ENCODE data around the gene SYNPR. TPM values are rescaled to one million over a fixed set of nuclear protein-coding genes. Genes with fewer than 3 reads are reported as not detected.

The SYNPR gene
- total RNA-seq, 1 donor from 2014 or later = not detected

DNA sequence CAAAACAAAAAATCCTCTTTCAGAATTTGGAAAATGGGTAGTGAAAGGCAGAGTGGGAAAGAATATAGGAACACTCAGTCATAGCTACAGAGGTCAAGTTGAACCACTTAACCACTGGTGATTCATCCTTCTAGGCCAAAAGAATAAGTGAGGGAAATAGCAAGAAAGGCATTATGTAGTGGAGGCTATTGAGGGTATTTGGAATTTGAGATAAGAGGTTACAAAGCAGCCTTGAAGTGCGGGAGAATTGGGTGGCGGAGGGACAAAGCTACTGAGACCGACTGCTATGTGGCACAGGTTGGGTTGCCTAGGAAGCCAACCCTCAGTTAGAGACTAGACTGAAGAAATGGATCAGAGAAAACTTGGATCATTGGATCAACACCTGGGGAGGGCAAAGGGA is 109.5 kb downstream of the SYNPR start:
- Mint-ChIP-seq H3K27me3 (ENCODE audit: unreplicated experiment) (no peaks in the 10 kb centered on the region), H3K4me1 (ENCODE audit: unreplicated experiment) (no peaks in the 10 kb centered on the region), H3K36me3 (ENCODE audit: unreplicated experiment) (no peaks in the 10 kb centered on the region), H3K4me3 (ENCODE audit: unreplicated experiment) (no peak overlapping the region), H3K9me3 (ENCODE audit: unreplicated experiment) (no peaks in the 10 kb centered on the region), H3K27ac (ENCODE audit: unreplicated experiment) (no peak overlapping the region)
- TF ChIP-seq, protein P1, sequence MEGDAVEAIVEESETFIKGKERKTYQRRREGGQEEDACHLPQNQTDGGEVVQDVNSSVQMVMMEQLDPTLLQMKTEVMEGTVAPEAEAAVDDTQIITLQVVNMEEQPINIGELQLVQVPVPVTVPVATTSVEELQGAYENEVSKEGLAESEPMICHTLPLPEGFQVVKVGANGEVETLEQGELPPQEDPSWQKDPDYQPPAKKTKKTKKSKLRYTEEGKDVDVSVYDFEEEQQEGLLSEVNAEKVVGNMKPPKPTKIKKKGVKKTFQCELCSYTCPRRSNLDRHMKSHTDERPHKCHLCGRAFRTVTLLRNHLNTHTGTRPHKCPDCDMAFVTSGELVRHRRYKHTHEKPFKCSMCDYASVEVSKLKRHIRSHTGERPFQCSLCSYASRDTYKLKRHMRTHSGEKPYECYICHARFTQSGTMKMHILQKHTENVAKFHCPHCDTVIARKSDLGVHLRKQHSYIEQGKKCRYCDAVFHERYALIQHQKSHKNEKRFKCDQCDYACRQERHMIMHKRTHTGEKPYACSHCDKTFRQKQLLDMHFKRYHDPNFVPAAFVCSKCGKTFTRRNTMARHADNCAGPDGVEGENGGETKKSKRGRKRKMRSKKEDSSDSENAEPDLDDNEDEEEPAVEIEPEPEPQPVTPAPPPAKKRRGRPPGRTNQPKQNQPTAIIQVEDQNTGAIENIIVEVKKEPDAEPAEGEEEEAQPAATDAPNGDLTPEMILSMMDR (IDR thresholded peaks at IDR 0.05) = no peak
- no peak for DNase-seq (ENCODE audit: extremely low spot score, unreplicated experiment)

DNA sequence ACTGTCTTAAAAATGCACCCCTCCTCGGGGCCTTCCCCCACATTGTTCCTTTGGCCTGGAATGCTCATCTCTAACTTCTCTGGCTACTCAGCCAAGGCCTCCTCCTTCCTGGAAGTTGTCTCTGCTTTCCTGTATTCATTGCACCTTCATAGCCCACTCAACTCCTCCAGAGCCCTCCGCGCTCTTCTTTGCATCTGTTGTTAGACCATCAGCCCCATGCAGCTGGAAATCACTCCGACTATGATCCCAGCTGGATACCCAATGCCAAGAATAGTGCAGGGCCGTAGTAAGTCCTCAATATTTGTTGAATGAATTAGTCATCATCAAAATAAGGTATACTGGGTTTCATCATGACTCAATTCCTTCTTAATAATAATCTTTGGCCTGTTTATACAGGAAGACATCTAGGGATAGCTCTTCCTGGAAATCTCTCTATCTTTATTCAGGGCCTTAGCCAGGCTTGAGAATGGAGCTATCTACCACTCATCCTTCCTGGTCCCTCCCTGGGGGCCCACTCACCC is 112.7 kb downstream of the SYNPR start:
- Mint-ChIP-seq H3K27me3 (ENCODE audit: unreplicated experiment) (no peaks in the 10 kb centered on the region), H3K27ac (ENCODE audit: unreplicated experiment) (no peak overlapping the region), H3K4me1 (ENCODE audit: unreplicated experiment) (no peaks in the 10 kb centered on the region), H3K36me3 (ENCODE audit: unreplicated experiment) (no peaks in the 10 kb centered on the region), H3K9me3 (ENCODE audit: unreplicated experiment) (no peaks in the 10 kb centered on the region), H3K4me3 (ENCODE audit: unreplicated experiment) (no peak overlapping the region)
- DNase-seq (ENCODE audit: extremely low spot score, unreplicated experiment) = no peak
- TF ChIP-seq, protein P1 (IDR thresholded peaks at IDR 0.05) = no peak

DNA sequence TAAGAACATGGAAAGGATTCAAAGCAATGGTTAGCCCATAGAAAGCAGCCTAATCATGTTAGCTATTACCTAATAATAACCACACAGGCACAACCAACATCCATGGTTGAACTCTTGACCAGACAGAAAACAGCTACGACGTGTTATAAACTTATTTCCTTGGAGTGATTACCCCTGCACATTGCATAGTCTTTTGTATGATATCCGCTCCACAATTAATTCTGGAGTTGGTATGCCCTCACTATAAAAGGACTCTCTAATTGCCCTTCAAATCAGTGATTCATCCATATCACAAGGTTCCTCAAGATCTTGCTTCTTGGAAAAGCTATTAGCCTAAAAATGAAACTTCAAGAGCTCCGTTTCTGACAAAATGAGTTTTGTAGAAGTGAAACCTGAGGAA is 117.9 kb downstream of the SYNPR start:
- no peaks in the 10 kb centered on the region for H3K4me1 Mint-ChIP-seq (ENCODE audit: unreplicated experiment)
- H3K27me3 Mint-ChIP-seq (ENCODE audit: unreplicated experiment) = no peaks in the 10 kb centered on the region
- TF ChIP-seq, protein P1 (IDR thresholded peaks at IDR 0.05) = no peak
- no peak overlapping the region for H3K4me3 Mint-ChIP-seq (ENCODE audit: unreplicated experiment)
- H3K27ac Mint-ChIP-seq (ENCODE audit: unreplicated experiment) = no peak overlapping the region
- no peak for DNase-seq (ENCODE audit: extremely low spot score, unreplicated experiment)
- no peaks in the 10 kb centered on the region for H3K36me3 Mint-ChIP-seq (ENCODE audit: unreplicated experiment)
- H3K9me3 Mint-ChIP-seq (ENCODE audit: unreplicated experiment) = peaks cover 4% of the 10 kb centered on the region

DNA sequence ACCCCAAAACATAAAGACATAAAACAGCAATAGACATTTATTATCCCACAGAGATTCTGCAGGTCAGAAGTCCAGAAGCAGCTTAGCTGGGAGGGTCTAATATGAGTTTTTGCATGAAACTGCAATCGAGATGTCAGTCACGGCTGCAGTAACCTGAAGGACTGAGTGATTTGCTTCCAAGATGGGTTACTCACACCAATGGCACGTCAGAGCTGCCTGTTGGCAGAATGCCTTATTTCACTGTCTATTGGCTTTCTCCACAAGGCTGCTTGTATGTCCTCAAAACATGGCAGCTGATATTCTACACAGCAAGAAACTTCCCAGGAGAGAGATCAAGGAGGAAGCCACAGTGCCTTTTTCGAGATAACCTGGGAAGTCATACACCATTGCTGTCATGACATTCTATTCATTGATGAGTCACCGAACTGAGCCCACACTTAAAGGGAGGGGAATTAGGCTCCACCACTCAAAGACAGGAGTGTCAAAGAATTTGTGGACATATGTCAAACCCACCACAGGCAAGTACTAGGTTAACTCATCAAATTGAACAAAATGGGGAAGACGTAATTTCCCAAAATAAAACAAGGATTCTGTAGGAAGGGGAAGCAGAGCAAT is 122.2 kb downstream of the SYNPR start:
- Mint-ChIP-seq H3K4me1 (ENCODE audit: unreplicated experiment) (no peaks in the 10 kb centered on the region), H3K4me3 (ENCODE audit: unreplicated experiment) (no peak overlapping the region), H3K9me3 (ENCODE audit: unreplicated experiment) (peaks cover 4% of the 10 kb centered on the region), H3K27me3 (ENCODE audit: unreplicated experiment) (no peaks in the 10 kb centered on the region), H3K36me3 (ENCODE audit: unreplicated experiment) (no peaks in the 10 kb centered on the region), H3K27ac (ENCODE audit: unreplicated experiment) (no peak overlapping the region)
- TF ChIP-seq, protein P1 (IDR thresholded peaks at IDR 0.05) = no peak
- DNase-seq (ENCODE audit: extremely low spot score, unreplicated experiment) = no peak

DNA sequence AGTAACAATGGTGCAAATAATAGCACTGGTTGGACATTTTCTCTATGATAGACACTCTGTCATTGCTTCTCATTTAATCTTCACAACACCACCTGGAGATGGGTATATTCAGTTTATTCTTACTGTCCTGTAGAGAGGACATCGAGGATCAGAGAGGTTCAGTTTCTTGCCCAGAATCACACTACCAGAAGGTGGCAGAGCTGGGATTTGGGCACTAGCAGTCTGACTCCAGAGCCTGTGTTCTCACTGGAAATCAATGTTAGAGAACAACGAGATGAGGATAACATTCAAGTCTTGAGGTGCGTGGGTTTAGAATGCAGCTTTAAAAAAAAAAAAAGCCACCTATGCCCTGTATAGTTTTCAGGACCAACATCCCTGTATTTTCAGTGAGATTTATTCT is 127.8 kb downstream of the SYNPR start:
- TF ChIP-seq, protein P1 (IDR thresholded peaks at IDR 0.05) = no peak
- Mint-ChIP-seq H3K4me3 (ENCODE audit: unreplicated experiment) (no peak overlapping the region), H3K27ac (ENCODE audit: unreplicated experiment) (no peak overlapping the region), H3K36me3 (ENCODE audit: unreplicated experiment) (no peaks in the 10 kb centered on the region), H3K9me3 (ENCODE audit: unreplicated experiment) (no peaks in the 10 kb centered on the region), H3K27me3 (ENCODE audit: unreplicated experiment) (no peaks in the 10 kb centered on the region), H3K4me1 (ENCODE audit: unreplicated experiment) (no peaks in the 10 kb centered on the region)
- no peak for DNase-seq (ENCODE audit: extremely low spot score, unreplicated experiment)

All from osteocyte (in vitro differentiated cells).